ENCODE measurements around the gene LRRC47.

DNA sequence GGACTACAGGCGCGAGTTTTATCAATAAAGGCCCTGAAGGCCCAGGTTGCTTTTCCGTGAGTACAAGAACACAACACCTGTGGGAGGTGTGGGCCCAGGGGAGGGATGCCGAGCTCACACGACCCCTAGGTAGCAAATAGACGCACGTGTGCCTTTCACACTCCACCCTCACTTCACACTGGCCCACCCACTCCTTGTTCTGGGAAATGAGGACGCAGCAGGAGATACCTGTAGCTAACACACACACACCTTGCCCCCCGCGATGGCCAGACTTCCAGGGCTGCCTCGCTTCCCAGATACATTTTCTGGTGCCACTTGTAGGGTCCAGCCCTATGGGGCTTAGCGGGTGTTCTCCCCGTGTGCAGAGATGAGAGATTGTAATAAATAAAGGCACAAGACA is 48.4 kb downstream of the LRRC47 start:
- TF ChIP-seq, protein P1, sequence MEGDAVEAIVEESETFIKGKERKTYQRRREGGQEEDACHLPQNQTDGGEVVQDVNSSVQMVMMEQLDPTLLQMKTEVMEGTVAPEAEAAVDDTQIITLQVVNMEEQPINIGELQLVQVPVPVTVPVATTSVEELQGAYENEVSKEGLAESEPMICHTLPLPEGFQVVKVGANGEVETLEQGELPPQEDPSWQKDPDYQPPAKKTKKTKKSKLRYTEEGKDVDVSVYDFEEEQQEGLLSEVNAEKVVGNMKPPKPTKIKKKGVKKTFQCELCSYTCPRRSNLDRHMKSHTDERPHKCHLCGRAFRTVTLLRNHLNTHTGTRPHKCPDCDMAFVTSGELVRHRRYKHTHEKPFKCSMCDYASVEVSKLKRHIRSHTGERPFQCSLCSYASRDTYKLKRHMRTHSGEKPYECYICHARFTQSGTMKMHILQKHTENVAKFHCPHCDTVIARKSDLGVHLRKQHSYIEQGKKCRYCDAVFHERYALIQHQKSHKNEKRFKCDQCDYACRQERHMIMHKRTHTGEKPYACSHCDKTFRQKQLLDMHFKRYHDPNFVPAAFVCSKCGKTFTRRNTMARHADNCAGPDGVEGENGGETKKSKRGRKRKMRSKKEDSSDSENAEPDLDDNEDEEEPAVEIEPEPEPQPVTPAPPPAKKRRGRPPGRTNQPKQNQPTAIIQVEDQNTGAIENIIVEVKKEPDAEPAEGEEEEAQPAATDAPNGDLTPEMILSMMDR (IDR thresholded peaks at IDR 0.05) = no peak
- TF ChIP-seq POLR2A (IDR thresholded peaks at IDR 0.05) (no peak), EP300 (IDR thresholded peaks at IDR 0.05) (no peak)
